ENCODE data around the gene FGFR2. TPM values are rescaled to one million over a fixed set of nuclear protein-coding genes. Genes with fewer than 3 reads are reported as not detected.

FGFR2 gene
- total and polyA plus RNA-seq, 2 of the 4 experiments (the other 2 are of a cell fraction): not detected

DNA sequence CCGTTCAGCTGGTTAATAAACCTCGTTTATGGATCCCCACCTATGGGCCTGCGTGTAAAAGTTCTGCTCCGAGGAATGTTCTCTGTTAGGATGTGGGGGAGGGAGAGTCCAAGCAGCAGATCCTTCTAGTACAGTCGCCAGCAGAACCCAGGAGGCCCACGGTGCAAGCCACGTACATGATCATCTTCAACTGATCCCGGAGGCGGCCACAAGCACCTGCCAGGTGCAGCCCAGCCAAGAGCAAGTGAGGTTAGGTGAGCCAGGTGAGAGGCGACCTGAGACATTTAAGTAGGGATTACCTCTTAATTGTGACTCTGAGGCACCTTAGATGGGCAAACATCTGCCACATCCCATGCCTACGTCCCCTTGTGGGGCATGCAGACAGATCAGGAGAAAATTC is 18.0 kb upstream of the FGFR2 start:
- DNase-seq (no peak), ATAC-seq (ENCODE audit: low read depth) (no peak)
- dilution Hi-C loops (cut with HindIII; ENCODE audit: low sequenced_read_pairs, unreplicated experiment): no loop called here
- intact Hi-C loops (cut with micrococcal nuclease): no loop called here
- H3K4ac ChIP-seq (ENCODE audit: low read depth, low read length): no peak overlapping the region
- no peak overlapping the region for H2AK9ac ChIP-seq (replicated peaks; ENCODE audit: low read depth, low read length, poor library complexity)
- POLR2A ChIA-PET (ENCODE audit: unreplicated experiment): no interaction called here
- H3K4me3 ChIP-seq (ENCODE audit: insufficient read depth, low read depth, low read length): no peak overlapping the region
- no peaks in the 10 kb centered on the region for H3K27me3 ChIP-seq (ENCODE audit: control insufficient read depth, insufficient read depth, low read length)
- 77% methylated on average over 5 of the region's 11 CpGs; no CpG with 5 or more reads in 1 of the 2 experiments for whole genome bisulfite sequencing, 2 experiments (ENCODE audit: extremely low coverage in 2 of 2, insufficient read length in 1 of 2)
- in situ Hi-C loops (cut with MboI; ENCODE audit: low sequenced_read_pairs): no loop called here
- H4K5ac ChIP-seq (ENCODE audit: low read depth, low read length): no peak overlapping the region
- no TSS peak for BruUV-seq (replicated peaks)
- no peaks in the 10 kb centered on the region for H3K4me1 ChIP-seq (ENCODE audit: control insufficient read depth, insufficient read depth, low read length)
- H3K4me2 ChIP-seq (ENCODE audit: low read depth, low read length): no peak overlapping the region
- no peak overlapping the region for H3K14ac ChIP-seq (replicated peaks; ENCODE audit: low read depth, low read length)
- CTCF ChIA-PET: no interaction called here
- no peaks in the 10 kb centered on the region for H3K9me1 ChIP-seq (ENCODE audit: insufficient read depth, low read length)
- no peak overlapping the region for H3K27ac ChIP-seq (ENCODE audit: insufficient read depth, low read length)
- no peaks in the 10 kb centered on the region for H3K79me1 ChIP-seq (ENCODE audit: low read depth in 1 of 2, low read length in 2 of 2)
- TF ChIP-seq, protein P1, sequence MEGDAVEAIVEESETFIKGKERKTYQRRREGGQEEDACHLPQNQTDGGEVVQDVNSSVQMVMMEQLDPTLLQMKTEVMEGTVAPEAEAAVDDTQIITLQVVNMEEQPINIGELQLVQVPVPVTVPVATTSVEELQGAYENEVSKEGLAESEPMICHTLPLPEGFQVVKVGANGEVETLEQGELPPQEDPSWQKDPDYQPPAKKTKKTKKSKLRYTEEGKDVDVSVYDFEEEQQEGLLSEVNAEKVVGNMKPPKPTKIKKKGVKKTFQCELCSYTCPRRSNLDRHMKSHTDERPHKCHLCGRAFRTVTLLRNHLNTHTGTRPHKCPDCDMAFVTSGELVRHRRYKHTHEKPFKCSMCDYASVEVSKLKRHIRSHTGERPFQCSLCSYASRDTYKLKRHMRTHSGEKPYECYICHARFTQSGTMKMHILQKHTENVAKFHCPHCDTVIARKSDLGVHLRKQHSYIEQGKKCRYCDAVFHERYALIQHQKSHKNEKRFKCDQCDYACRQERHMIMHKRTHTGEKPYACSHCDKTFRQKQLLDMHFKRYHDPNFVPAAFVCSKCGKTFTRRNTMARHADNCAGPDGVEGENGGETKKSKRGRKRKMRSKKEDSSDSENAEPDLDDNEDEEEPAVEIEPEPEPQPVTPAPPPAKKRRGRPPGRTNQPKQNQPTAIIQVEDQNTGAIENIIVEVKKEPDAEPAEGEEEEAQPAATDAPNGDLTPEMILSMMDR (conservative IDR thresholded peaks at IDR 0.05; ENCODE audit: low read depth, low read length): no peak
- no peak for TF ChIP-seq SMC3 (IDR thresholded peaks at IDR 0.05; ENCODE audit: low read depth, low read length)
- no peak overlapping the region for H2BK120ac ChIP-seq (ENCODE audit: low read depth, low read length)
- no peak overlapping the region for H2BK15ac ChIP-seq (ENCODE audit: low read depth, low read length)
- H3K18ac ChIP-seq (ENCODE audit: low read depth, low read length): no peak overlapping the region
- H2AFZ ChIP-seq (replicated peaks; ENCODE audit: low read length, poor library complexity): no peak overlapping the region
- no peak overlapping the region for H4K91ac ChIP-seq (ENCODE audit: insufficient read depth, low read depth, low read length)
- no peak overlapping the region for H4K8ac ChIP-seq (ENCODE audit: low read depth in 2 of 2, low read length in 2 of 2)
- H3K9me3 ChIP-seq (ENCODE audit: control insufficient read depth, insufficient read depth, low read length): peaks cover 34% of the 10 kb centered on the region; the same call in 1 of the 2 replicates
- no peaks in the 10 kb centered on the region for H3K36me3 ChIP-seq (ENCODE audit: control insufficient read depth, insufficient read depth, low read length)
- H2AK5ac ChIP-seq (ENCODE audit: low read depth, low read length): no peak overlapping the region
- H3K9ac ChIP-seq (ENCODE audit: low read depth, low read length): no peak overlapping the region
- no peak overlapping the region for H2BK20ac ChIP-seq (ENCODE audit: low read depth, low read length)
- no peak overlapping the region for H3K23ac ChIP-seq (ENCODE audit: low read depth, low read length)
- H2BK5ac ChIP-seq (ENCODE audit: low read depth, low read length, poor library complexity, severe bottlenecking): no peak overlapping the region
- no peak overlapping the region for H3K56ac ChIP-seq (ENCODE audit: extremely low read depth, insufficient read depth, low read length)
- H4K20me1 ChIP-seq (ENCODE audit: insufficient read depth, low read length): no peaks in the 10 kb centered on the region

All from IMR-90 (cell line).